KMS-11 (cell line): ENCODE data around the gene HDAC7.

Experiments used
- H2AFZ ChIP-seq: fragments of 200-600 bp; sonication (generic); 2 replicates; pipeline ENCODE4 v1.6.1; 2016; ENCODE audit warnings: antibody characterized with exemption, mixed run types, low read depth
- H3K27ac ChIP-seq: fragments of 200-600 bp; sonication (generic); 2 replicates; pipeline ENCODE4 v1.6.1; 2016; ENCODE audit warnings: mild to moderate bottlenecking, mixed run types
- H3K27me3 ChIP-seq: fragments of 200-600 bp; sonication (generic); 2 replicates; pipeline ENCODE4 v1.6.1; 2017; ENCODE audit warnings: mild to moderate bottlenecking, low read depth, mixed run types, moderate library complexity; ENCODE audit not compliant: insufficient read depth
- H3K36me3 ChIP-seq: fragments of 200-600 bp; sonication (generic); 2 replicates; pipeline ENCODE4 v1.6.1; 2017; ENCODE audit warnings: mild to moderate bottlenecking, mixed run types; ENCODE audit not compliant: insufficient read depth
- H3K4me1 ChIP-seq: fragments of 200-600 bp; sonication (generic); 2 replicates; pipeline ENCODE4 v1.6.1; 2016; ENCODE audit warnings: mild to moderate bottlenecking, low read depth, mixed run types; ENCODE audit not compliant: poor library complexity, severe bottlenecking
- H3K4me2 ChIP-seq: fragments of 200-600 bp; sonication (generic); 2 replicates; pipeline ENCODE4 v1.7.0; 2016; ENCODE audit warnings: mild to moderate bottlenecking, mixed run types
- H3K4me3 ChIP-seq: fragments of 200-600 bp; sonication (generic); IDR thresholded peaks from 2 replicates; pipeline ENCODE4 v1.6.1; 2017; ENCODE audit warnings: low read depth, low read length, mixed read lengths; ENCODE audit not compliant: insufficient read depth
- H3K79me2 ChIP-seq: fragments of 200-600 bp; sonication (generic); 2 replicates; pipeline ENCODE4 v1.6.1; 2016; ENCODE audit warnings: low read depth, mixed run types; ENCODE audit not compliant: insufficient read depth
- H3K9ac ChIP-seq: fragments of 200-600 bp; sonication (generic); 2 replicates; pipeline ENCODE4 v1.6.1; 2016; ENCODE audit warnings: mild to moderate bottlenecking, mixed run types
- H4K20me1 ChIP-seq: fragments of 200-600 bp; sonication (generic); 2 replicates; pipeline ENCODE4 v1.6.1; 2016; ENCODE audit warnings: mild to moderate bottlenecking, mixed run types; ENCODE audit not compliant: insufficient read depth
- TF ChIP-seq, protein P1 (sequence below): fragments of 200-600 bp; sonication (generic); conservative IDR thresholded peaks from 2 replicates; pipeline ENCODE4 v1.6.1; 2017; ENCODE audit warnings: low read depth, mild to moderate bottlenecking, antibody characterized with exemption, low read length, moderate library complexity, mixed read lengths

HDAC7 gene

DNA sequence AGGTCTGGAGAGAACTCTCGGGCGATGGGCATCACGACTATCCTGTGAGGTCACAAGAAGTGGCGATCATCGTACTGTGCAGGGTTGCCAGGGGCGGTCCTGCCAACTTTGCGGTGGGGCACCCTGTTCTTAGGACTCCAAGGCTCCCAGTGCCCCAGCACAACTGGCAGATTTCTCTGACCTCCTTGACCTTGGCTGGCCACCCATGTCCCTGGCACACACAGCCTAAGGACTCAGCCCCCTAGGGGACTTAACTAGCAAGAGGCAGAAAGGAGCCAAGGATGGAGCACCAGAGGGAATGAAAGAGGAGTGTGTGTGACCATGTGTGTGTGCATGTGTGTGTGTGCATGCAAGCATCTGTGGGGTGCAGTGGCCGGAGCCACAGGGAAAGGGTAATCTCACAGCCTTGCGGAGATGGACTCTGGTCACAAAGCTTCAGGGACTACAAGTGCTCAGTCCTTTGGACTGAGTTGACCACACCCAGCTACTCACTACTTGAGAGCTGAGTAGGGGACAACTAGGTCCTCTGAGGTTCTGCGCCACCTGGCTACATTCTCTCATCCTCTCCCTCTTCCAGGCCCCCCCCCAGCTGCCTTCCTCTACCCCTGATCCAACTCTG, 32.9 kb downstream of the HDAC7 start:
- Histone ChIP-seq H3K27ac (no peak overlapping the region), H3K4me2 (no peak overlapping the region)

DNA sequence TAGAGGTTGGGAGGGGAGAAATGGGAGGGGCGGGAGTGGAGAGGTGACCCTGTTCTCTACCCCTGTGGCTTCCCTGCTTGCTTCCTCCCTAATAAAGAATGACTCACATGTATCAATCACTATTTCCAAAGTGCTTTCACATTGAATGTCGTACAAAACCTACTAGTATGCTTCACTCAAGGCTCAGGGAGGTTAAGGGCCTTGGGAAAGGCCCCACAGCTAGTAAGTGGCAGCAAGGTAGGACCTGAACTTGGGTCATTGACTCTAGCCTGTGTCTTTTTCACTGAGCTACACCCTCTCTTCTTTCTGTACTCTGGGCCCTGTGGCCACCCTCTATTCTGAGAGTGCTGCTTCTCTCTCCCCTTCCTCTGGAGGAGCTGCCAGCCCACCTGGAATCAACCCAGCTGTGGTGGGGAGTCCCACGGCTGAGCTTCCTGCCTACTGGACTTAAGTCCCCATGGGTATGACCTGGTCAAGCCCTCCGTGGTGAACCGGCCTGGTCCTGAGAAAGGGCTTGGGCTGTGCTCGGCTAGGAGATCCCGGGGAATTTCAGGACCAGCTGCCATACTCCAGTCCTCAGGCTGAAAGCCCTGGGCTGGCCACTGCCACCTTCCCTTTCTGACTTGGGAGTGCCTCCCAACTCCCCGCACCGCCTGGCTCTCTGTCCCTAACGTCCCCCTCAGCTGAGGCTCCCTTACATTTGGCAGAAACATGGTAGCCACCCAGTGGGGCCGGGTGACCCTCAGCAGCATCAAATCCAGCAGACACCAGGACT, 33.6 kb downstream of the HDAC7 start:
- TF ChIP-seq, protein P1, sequence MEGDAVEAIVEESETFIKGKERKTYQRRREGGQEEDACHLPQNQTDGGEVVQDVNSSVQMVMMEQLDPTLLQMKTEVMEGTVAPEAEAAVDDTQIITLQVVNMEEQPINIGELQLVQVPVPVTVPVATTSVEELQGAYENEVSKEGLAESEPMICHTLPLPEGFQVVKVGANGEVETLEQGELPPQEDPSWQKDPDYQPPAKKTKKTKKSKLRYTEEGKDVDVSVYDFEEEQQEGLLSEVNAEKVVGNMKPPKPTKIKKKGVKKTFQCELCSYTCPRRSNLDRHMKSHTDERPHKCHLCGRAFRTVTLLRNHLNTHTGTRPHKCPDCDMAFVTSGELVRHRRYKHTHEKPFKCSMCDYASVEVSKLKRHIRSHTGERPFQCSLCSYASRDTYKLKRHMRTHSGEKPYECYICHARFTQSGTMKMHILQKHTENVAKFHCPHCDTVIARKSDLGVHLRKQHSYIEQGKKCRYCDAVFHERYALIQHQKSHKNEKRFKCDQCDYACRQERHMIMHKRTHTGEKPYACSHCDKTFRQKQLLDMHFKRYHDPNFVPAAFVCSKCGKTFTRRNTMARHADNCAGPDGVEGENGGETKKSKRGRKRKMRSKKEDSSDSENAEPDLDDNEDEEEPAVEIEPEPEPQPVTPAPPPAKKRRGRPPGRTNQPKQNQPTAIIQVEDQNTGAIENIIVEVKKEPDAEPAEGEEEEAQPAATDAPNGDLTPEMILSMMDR = no peak
- H3K27me3 ChIP-seq = no peaks in the 10 kb centered on the region
- no peak overlapping the region for H3K4me3 ChIP-seq
- no peak overlapping the region for H3K4me2 ChIP-seq
- H3K4me1 ChIP-seq = no peaks in the 10 kb centered on the region
- no peak overlapping the region for H3K9ac ChIP-seq
- H3K79me2 ChIP-seq = no peaks in the 10 kb centered on the region
- no peaks in the 10 kb centered on the region; the same call in 1 of the 2 replicates for H3K36me3 ChIP-seq
- no peak overlapping the region for H2AFZ ChIP-seq
- H3K27ac ChIP-seq = no peak overlapping the region
- H4K20me1 ChIP-seq = no peaks in the 10 kb centered on the region

More for the DNA sequence above, 32.9 kb downstream of the HDAC7 start:
- Histone ChIP-seq H3K79me2 (no peaks in the 10 kb centered on the region), H4K20me1 (no peaks in the 10 kb centered on the region), H3K27me3 (no peaks in the 10 kb centered on the region), H3K4me1 (no peaks in the 10 kb centered on the region), H3K36me3 (no peaks in the 10 kb centered on the region; the same call in 1 of the 2 replicates), H3K9ac (no peak overlapping the region), H3K4me3 (no peak overlapping the region), H2AFZ (no peak overlapping the region)
- TF ChIP-seq, protein P1 = no peak

DNA sequence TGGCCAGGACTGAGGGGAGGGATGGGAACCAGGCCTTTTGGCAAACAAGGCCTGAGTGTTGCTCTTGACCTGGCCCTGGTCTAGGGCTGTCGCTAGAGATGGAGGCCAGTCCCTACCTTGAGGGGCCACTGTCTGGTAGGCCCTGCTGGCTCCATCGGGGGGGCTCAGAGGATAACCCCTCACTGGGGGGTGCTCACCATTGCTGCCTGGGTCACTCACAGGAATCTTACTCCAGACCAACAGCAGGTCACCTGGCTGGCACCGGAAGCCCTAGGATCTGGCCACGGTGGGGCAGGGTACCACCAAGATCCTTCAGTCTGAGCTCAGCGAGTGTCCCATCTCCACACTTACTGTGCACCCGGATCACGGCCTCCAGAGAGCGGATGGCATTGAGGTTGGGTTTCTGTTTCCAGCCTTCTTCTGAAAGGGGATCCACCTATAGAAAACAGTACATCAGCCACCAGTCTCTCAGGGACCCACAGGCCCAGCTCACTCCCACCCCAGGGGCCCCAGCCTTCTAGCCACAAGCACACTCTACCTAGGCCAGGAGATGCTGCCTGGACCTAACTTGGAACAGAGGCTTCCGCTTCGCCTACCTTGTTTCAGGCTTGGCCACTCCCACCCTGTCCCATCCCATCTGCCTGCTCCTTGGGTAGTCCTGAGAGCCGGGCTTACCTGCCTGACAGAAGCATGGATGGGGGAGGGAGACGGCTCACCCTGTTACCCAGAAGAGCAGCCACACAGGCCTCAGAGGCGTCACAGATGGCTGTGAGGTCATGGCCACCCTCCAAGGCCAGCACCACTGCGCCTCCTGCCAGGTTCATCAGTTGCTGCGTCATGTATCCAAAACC, 34.4 kb downstream of the HDAC7 start:
- H3K27me3 ChIP-seq = no peaks in the 10 kb centered on the region
- no peaks in the 10 kb centered on the region for H4K20me1 ChIP-seq
- no peak overlapping the region for H3K27ac ChIP-seq
- no peak overlapping the region for H2AFZ ChIP-seq
- no peak overlapping the region for H3K9ac ChIP-seq
- no peaks in the 10 kb centered on the region; the same call in 1 of the 2 replicates for H3K36me3 ChIP-seq
- H3K4me1 ChIP-seq = no peaks in the 10 kb centered on the region
- no peak overlapping the region for H3K4me2 ChIP-seq
- TF ChIP-seq, protein P1 = no peak
- no peak overlapping the region for H3K4me3 ChIP-seq
- H3K79me2 ChIP-seq = no peaks in the 10 kb centered on the region

DNA sequence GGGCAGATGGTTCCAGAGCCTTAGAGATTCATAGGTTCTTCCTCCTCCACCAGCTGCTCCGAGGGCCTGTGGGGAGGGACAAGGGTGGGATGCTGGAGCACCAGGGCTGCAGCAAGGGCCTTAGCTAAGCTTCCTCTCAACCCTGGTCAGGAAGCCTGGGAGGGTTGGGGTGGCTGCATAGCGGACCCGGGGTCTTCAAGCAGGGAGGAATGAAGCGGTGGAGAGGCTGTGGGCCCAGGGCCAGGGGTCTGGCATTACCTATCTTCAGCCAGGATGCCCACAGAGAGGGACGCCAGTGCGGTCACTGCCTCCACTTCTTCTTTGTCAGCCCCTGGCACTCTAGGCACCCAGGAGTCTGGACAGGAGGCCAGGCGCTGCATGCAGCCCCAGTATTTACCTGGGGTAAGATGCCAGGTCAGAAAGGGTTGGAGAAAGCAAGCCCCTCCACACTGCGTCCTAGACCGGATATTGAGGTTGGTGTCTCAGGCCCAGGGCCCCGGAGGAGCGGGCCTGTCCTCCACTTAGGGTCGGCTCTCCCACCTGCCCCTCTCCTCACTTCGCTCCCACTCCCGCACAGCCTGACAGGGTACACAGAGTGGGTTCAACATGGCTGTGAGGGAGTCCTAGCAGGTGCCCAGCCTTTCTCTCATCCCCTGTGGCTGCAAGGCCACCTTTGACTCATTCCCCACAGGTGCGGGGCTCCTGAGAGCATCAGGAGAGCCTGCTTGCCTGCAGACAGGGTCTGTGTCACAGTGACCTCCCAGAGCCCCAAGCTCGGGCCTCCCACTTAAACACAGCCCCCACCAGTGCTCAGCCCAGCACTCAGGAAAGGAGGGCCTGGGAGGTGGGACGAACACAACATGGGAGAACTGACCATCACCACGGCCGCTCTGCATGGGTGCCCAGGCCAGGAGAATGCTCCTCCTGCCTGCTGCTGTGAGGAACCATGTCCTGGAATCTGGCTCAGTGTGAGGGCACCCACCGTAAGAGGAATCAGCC, 35.6 kb downstream of the HDAC7 start:
- Histone ChIP-seq H3K4me2 (no peak overlapping the region), H3K27me3 (no peaks in the 10 kb centered on the region), H3K79me2 (no peaks in the 10 kb centered on the region), H3K9ac (no peak overlapping the region), H3K27ac (no peak overlapping the region), H2AFZ (no peak overlapping the region), H4K20me1 (no peaks in the 10 kb centered on the region), H3K4me1 (peaks cover 6% of the 10 kb centered on the region), H3K4me3 (no peak overlapping the region), H3K36me3 (no peaks in the 10 kb centered on the region; the same call in 1 of the 2 replicates)
- TF ChIP-seq, protein P1 = no peak
